C4-2B (cell line): ENCODE results near the gene JMJD8.

Experiments
- H3K27ac ChIP-seq: fragments of 450-650 bp; 2 replicates; pipeline ENCODE4 v1.5.1; 2017
- ZFX ChIP-seq: fragments of 450-650 bp; IDR thresholded peaks from 2 replicates; pipeline ENCODE4 v1.6.1; 2017
- TF ChIP-seq, protein P1 (sequence below): fragments of 450-650 bp; conservative IDR thresholded peaks from 2 replicates; pipeline ENCODE4 v1.5.1; 2017; ENCODE audit warnings: mild to moderate bottlenecking

JMJD8 gene, protein sequence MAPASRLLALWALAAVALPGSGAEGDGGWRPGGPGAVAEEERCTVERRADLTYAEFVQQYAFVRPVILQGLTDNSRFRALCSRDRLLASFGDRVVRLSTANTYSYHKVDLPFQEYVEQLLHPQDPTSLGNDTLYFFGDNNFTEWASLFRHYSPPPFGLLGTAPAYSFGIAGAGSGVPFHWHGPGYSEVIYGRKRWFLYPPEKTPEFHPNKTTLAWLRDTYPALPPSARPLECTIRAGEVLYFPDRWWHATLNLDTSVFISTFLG

DNA sequence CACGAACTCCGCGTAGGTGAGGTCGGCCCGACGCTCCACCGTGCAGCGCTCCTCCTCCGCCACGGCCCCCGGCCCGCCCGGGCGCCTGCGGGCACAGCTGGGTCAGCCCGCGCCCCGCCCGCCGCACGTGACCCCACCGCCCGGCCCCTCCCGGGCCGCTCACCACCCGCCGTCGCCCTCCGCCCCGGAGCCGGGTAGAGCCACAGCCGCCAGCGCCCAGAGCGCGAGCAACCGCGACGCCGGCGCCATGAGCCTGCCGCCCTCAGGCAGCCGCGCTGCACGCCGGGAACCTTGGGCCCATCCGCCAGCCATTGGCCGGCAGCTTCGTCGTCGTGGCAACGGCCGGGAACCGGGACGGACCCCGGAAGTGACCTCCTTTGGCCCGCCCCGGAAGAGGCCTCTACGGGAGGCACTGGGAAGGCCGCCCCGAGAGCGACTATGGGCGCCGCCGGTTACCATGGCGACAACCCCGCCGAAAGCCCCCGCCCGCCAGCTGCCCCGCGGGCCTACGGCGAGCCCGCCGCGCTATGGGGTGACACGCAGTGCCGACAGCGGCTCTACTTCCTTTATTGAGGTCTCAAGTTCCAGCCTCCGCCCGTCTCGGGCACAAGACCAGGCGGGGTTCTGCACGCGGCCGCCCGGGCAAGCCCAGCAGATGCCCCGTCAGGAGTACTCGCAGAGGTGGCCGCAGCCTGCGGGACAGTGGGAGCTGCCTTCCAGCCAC, at the start of gene JMJD8:
TSS of gene JMJD8 (minus strand) at position 264 of the 724 bp plus-strand sequence. CDS start at position 249, 15 bp downstream.
- peak within 1 kb of the TSS; percentile 94 for H3K27ac ChIP-seq
- peak; percentile 67 for TF ChIP-seq ZFX
- TF ChIP-seq, protein P1, sequence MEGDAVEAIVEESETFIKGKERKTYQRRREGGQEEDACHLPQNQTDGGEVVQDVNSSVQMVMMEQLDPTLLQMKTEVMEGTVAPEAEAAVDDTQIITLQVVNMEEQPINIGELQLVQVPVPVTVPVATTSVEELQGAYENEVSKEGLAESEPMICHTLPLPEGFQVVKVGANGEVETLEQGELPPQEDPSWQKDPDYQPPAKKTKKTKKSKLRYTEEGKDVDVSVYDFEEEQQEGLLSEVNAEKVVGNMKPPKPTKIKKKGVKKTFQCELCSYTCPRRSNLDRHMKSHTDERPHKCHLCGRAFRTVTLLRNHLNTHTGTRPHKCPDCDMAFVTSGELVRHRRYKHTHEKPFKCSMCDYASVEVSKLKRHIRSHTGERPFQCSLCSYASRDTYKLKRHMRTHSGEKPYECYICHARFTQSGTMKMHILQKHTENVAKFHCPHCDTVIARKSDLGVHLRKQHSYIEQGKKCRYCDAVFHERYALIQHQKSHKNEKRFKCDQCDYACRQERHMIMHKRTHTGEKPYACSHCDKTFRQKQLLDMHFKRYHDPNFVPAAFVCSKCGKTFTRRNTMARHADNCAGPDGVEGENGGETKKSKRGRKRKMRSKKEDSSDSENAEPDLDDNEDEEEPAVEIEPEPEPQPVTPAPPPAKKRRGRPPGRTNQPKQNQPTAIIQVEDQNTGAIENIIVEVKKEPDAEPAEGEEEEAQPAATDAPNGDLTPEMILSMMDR: no peak

DNA sequence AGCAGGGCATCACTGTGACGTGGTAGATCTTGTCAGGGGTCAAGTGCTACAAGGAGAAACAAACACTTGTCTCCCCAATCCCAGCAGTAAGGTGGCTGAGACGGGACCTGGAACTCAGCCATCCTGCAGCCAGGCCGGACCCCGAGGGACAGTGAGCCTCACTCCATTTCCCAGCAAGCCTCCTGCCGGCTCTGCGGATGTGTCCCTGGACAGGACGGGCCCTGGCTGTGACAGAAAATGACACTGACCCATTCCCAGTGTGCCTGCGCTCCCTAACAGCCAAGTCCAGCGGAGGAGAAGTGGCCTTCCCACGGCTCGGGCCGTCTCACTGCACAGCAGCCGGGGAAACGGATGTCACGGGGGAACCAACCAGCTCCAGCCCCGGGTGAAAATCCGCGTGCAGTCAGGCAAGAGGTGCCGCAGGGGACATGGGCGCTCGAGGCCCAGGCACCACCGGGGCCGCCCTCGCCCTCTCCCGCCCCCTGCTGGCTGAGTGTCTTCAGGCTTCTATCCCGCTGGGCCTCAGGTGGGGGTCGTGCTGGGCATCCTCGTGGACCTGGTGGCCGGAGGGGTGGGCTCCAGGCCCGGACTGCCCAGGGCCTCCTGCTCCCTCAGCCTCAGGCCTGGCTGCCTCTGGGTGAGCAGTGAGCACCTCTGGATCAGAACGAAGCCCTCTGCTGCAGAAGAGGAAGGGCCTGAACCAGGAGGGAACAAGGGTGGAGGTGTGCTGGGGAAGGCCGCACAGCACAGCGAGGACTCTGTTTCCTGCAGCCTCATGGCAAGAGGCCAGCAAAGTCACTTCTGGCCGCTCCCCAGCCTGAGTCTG, 49.5 kb upstream of the JMJD8 start:
- TF ChIP-seq ZFX: no peak
- TF ChIP-seq, protein P1: no peak
- H3K27ac ChIP-seq: no peak overlapping the region

DNA sequence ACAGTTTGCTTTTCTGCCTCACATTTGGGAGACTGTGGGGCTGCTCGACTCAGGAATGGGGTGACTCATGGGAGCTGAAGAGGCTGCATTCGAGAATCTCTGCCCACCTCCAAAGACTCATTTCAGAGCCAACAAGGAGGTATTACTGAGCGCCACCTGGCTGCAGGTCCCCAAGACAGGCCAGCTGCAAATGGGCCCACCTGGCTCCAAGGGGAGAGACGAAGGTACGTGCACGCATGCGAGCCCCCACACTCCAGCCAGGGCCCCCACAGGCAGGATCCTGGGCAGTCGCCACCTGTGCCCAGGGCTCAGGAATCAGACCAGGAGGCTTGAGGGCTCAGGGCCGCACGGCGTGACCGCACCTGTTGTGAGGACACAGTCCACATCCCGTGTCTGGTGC, 48.8 kb upstream of the JMJD8 start:
- TF ChIP-seq ZFX: no peak
- TF ChIP-seq, protein P1: no peak; the same call in 1 of the 2 replicates

DNA sequence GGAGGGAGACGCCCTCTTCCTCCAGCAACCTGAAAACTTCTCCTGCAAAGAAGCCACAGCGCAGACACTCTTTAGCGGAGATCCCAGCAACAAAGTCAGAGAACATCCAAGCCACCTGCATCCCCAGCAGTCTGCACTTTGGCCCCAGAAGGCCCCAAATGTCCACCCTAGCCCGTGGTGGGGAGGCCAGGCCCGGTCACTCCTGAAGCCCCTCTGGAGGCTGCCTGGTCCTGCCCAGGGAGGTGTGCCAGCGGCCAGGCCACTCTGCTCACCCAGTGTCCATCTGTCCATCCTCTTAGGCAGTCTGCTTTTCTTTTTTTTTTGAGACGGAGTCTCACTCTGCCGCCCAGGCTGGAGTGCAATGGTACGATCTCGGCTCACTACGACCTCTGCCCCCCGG, 48.2 kb upstream of the JMJD8 start:
- TF ChIP-seq, protein P1: no peak
- no peak for TF ChIP-seq ZFX
- H3K27ac ChIP-seq: no peak overlapping the region

More for the DNA sequence above, 48.8 kb upstream of the JMJD8 start:
- no peak overlapping the region for H3K27ac ChIP-seq

DNA sequence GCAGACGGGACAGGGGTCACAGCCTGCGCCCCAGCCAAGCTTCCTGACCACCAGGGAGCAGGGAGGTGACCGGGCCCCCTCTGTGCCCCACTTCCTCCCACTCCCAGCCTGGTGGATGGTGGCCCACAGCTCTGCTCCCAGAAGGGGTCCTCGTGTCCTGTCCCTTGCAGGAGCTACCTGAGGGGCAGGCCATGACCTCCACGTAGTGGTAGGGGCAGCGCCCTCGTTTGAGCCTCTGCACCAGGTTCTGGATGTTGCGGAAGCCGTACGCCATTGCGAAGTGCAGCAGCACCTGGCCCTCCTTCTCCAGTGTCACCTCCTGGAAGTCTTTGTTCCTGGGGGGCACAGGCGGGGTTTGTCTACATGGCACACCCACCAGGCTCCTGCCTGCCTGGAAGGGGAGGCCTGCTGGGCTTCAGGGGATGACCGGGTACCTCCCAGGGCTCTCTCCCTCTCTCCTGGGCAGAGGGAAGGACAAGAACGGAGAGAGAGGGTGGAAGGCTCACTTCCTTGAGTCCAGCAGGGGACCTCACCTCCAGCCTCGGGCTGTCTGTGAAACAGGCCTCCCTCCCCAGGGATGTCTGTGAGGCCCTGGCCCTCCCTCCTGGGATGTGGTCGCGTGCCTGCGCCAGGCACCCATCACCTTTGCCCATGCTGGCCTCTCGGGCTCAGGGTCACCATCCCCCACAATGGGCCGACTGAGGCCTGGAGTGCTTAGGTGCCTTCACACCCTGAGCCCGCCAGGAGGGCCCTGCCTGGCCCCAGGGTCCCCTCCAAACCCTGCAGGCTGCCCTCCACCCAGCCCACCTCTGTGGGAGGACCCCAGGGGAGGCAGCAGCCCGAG, 46.8 kb upstream of the JMJD8 start:
- H3K27ac ChIP-seq: no peak overlapping the region; the same call in 1 of the 2 replicates
- TF ChIP-seq, protein P1: no peak
- no peak for TF ChIP-seq ZFX

DNA sequence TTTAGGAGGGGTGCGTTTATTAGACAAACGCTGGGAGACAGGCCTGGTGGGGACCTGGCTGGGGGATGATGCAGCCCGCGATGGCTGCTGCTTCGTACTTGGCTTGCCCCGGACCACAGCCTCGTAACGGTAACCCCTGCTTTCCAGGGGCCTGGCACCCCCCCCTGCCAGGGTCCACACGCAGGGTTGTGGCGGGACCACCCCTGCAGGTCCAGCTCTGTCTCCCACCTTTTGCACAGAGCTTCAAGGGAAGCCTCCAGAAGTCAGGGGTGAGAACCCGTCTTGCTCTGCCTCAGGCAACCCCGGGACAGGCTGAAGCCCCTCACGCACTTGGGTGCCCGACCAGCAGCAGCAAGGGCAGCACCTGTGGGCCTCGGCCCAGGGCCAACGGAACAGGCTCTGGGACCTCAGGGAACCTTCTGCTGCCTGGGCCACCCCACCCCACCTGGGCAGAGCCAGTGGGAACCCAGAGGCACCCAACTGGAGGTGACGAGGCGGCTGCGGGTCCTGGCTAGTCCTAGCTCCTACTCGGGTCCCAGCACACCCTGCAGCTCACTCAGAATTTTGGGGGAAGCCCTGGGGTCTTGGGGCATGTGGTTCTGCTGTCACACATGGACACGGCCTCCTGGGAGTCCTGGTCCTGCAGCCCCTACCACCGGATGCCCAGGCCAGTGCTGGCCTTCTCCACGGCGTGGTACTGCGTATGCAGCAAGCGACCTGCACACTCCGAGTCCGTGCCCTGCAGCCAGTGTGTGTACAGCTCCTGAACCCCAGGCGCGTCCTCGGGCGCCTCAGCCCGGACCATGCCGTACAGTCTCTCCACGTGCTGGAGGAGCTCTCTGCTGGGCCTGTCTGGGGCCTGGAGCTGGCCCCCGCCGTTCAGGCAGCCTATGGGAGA, 45.9 kb upstream of the JMJD8 start:
- TF ChIP-seq, protein P1: no peak
- no peak for TF ChIP-seq ZFX
- peak overlapping the region; percentile 100 for H3K27ac ChIP-seq
